Fibroblast of lung (primary cell): Measurements from ENCODE around the gene KIZ. TPM values are rescaled to one million over a fixed set of nuclear protein-coding genes. Genes with fewer than 3 reads are reported as not detected.

Source experiments
- DNase-seq, 2 donors: peaks; one replicate each; pipeline versions ENCODE4 v3.0.0 to v3.0.0-alpha.2; 2010; ENCODE audit warnings: low read depth in 2 of 2
- H2AFZ ChIP-seq: 2 replicates; pipeline ENCODE4 v1.5.1; 2012; ENCODE audit warnings: low read length, control low read depth, inconsistent platforms
- H3K27ac ChIP-seq: 2 replicates; pipeline ENCODE4 v1.5.1; 2011; ENCODE audit warnings: low read length, control low read depth; ENCODE audit not compliant: insufficient read depth
- H3K27me3 ChIP-seq: 2 replicates; pipeline ENCODE4 v1.5.1; 2011; ENCODE audit warnings: mild to moderate bottlenecking, low read length; ENCODE audit not compliant: control insufficient read depth, insufficient read depth
- H3K36me3 ChIP-seq: 2 replicates; pipeline ENCODE4 v1.5.1; 2011; ENCODE audit warnings: low read length; ENCODE audit not compliant: control insufficient read depth, insufficient read depth
- H3K4me1 ChIP-seq: 2 replicates; pipeline ENCODE4 v1.5.1; 2011; ENCODE audit warnings: low read length; ENCODE audit not compliant: control insufficient read depth, insufficient read depth; ENCODE audit errors: extremely low read depth
- H3K4me2 ChIP-seq: 2 replicates; pipeline ENCODE4 v1.5.1; 2011; ENCODE audit warnings: low read length, control low read depth; ENCODE audit not compliant: insufficient read depth; ENCODE audit errors: extremely low read depth
- H3K4me3 ChIP-seq, 4 experiments: fragments of 200-600 bp in 1 of 4; sonication (generic) in 1 of 4; replicated peaks in 1 of 4; 2 replicates each; pipeline ENCODE4 v1.5.1; 2011 to 2016; ENCODE audit warnings: low read length in 4 of 4, low read depth in 3 of 4, mild to moderate bottlenecking in 3 of 4, control low read depth in 2 of 4, inconsistent platforms in 1 of 4, mixed read lengths in 1 of 4; ENCODE audit not compliant: insufficient read depth in 1 of 4; ENCODE audit errors: control extremely low read depth in 1 of 4
- H3K79me2 ChIP-seq: 2 replicates; pipeline ENCODE4 v1.5.1; 2012; ENCODE audit warnings: mild to moderate bottlenecking, low read length, inconsistent platforms; ENCODE audit not compliant: control insufficient read depth, insufficient read depth
- H3K9ac ChIP-seq: 2 replicates; pipeline ENCODE4 v1.5.1; 2011; ENCODE audit warnings: mild to moderate bottlenecking, low read length, control low read depth; ENCODE audit not compliant: insufficient read depth
- H3K9me3 ChIP-seq: 2 replicates; pipeline ENCODE4 v1.5.1; 2012; ENCODE audit warnings: low read depth, low read length; ENCODE audit not compliant: control insufficient read depth, insufficient read depth
- H4K20me1 ChIP-seq: 2 replicates; pipeline ENCODE4 v1.5.1; 2011; ENCODE audit warnings: low read length; ENCODE audit not compliant: control insufficient read depth, insufficient read depth; ENCODE audit errors: extremely low read depth
- EZH2 ChIP-seq: IDR thresholded peaks from 2 replicates; pipeline ENCODE4 v1.5.1; 2012; ENCODE audit warnings: low read length, control low read depth, mild to moderate bottlenecking; ENCODE audit errors: missing control alignments
- polyA plus RNA-seq, 2 donors: library from polyadenylated mRNA; depleted of rRNA in 1 of 2; stranded (reverse) in 1 of 2; unstranded in 1 of 2; fragments of >200 nt; gene quantifications; 2 replicates each; pipeline ENCODE4 v1.2.1, GENCODE V29; 2011 to 2012; ENCODE audit warnings: missing spikeins in 1 of 2
- total RNA-seq: library from RNA; depleted of rRNA; stranded (reverse); fragments of >200 nt; gene quantifications from 2 replicates; pipeline ENCODE4 v1.2.1, GENCODE V29; 2014
- TF ChIP-seq, protein P1 (sequence below), 2 donors: IDR thresholded peaks in 1 of 2; conservative IDR thresholded peaks in 1 of 2; 1 replicate in 1 of 2; 2 replicates in 1 of 2; pipeline ENCODE4 v1.5.1; 2011 to 2012; ENCODE audit warnings: low read length in 2 of 2, control low read depth in 1 of 2, inconsistent platforms in 1 of 2, low read depth in 1 of 2, mild to moderate bottlenecking in 1 of 2

Gene KIZ
- total and polyA plus RNA-seq, 2 donors (not counting 1 experiment from before 2014, with no cell fraction given), result 11.5 to 23.5 TPM

DNA sequence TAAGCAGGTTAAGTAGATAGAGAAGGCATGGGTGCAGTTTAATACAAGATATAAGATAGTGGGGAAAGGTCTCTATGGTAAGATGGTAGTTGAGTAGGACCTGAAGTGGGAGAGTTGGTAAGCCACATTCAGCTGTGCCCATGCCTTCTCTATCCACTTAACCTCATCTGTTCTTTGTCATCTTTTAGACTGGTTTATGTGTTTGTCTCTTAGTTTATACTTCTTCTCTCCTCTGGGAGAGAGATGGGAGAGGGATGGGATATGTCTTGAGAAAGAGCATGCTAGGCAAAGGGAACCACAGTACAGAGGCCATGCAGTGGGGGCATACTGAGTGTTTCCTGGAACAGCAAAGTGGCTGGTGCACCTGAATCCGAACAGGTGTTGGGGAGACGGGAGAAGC lies 46.7 kb downstream of the KIZ start:
- TF ChIP-seq, protein P1, sequence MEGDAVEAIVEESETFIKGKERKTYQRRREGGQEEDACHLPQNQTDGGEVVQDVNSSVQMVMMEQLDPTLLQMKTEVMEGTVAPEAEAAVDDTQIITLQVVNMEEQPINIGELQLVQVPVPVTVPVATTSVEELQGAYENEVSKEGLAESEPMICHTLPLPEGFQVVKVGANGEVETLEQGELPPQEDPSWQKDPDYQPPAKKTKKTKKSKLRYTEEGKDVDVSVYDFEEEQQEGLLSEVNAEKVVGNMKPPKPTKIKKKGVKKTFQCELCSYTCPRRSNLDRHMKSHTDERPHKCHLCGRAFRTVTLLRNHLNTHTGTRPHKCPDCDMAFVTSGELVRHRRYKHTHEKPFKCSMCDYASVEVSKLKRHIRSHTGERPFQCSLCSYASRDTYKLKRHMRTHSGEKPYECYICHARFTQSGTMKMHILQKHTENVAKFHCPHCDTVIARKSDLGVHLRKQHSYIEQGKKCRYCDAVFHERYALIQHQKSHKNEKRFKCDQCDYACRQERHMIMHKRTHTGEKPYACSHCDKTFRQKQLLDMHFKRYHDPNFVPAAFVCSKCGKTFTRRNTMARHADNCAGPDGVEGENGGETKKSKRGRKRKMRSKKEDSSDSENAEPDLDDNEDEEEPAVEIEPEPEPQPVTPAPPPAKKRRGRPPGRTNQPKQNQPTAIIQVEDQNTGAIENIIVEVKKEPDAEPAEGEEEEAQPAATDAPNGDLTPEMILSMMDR (conservative IDR thresholded peaks at IDR 0.05 in 1 of 2, IDR thresholded peaks at IDR 0.05 in 1 of 2; ENCODE audit: low read depth in 1 of 2, low read length in 2 of 2), result no peak
- no peak for TF ChIP-seq EZH2
- no peaks in the 10 kb centered on the region for H3K27me3 ChIP-seq
- H3K9ac ChIP-seq, result no peak overlapping the region

DNA sequence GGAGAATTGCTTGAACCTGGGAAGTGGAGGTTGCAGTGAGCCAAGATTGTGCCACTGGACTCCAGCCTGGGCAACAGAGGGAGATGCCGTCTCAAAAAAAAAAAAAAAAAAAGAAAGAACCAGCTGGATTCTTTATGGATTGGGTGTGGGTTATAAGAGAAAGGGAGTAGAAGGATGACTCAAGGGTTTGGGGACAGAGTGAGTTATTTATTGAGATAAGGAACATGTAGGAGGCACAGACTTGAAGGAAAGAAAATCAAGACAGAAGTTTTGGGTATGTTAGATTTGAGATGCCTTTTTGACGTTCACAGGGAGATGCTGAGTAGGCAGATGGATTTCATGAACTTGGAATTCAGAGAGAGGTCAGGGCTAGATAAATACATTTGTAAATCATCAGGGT lies 47.6 kb downstream of the KIZ start:
- H3K36me3 ChIP-seq, result no peaks in the 10 kb centered on the region
- H3K79me2 ChIP-seq, result no peaks in the 10 kb centered on the region
- TF ChIP-seq, protein P1 (conservative IDR thresholded peaks at IDR 0.05 in 1 of 2, IDR thresholded peaks at IDR 0.05 in 1 of 2; ENCODE audit: low read depth in 1 of 2, low read length in 2 of 2), result no peak
- no peak for TF ChIP-seq EZH2
- DNase-seq, result peak; percentile 8 to 37
- no peak overlapping the region for H3K4me2 ChIP-seq
- no peak overlapping the region for H2AFZ ChIP-seq
- H3K9me3 ChIP-seq, result no peaks in the 10 kb centered on the region
- no peaks in the 10 kb centered on the region for H3K4me1 ChIP-seq
- no peak overlapping the region for H3K9ac ChIP-seq
- H3K4me3 ChIP-seq, result no peak overlapping the region
- H4K20me1 ChIP-seq, result no peaks in the 10 kb centered on the region
- no peaks in the 10 kb centered on the region for H3K27me3 ChIP-seq
- H3K27ac ChIP-seq, result no peak overlapping the region

More for the DNA sequence above, 46.7 kb downstream of the KIZ start:
- Histone ChIP-seq H3K36me3 (no peaks in the 10 kb centered on the region), H4K20me1 (no peaks in the 10 kb centered on the region), H3K27ac (no peak overlapping the region), H3K9me3 (no peaks in the 10 kb centered on the region), H3K4me3 (no peak overlapping the region), H2AFZ (no peak overlapping the region), H3K4me2 (no peak overlapping the region), H3K79me2 (no peaks in the 10 kb centered on the region), H3K4me1 (no peaks in the 10 kb centered on the region)
- DNase-seq, result no peak

DNA sequence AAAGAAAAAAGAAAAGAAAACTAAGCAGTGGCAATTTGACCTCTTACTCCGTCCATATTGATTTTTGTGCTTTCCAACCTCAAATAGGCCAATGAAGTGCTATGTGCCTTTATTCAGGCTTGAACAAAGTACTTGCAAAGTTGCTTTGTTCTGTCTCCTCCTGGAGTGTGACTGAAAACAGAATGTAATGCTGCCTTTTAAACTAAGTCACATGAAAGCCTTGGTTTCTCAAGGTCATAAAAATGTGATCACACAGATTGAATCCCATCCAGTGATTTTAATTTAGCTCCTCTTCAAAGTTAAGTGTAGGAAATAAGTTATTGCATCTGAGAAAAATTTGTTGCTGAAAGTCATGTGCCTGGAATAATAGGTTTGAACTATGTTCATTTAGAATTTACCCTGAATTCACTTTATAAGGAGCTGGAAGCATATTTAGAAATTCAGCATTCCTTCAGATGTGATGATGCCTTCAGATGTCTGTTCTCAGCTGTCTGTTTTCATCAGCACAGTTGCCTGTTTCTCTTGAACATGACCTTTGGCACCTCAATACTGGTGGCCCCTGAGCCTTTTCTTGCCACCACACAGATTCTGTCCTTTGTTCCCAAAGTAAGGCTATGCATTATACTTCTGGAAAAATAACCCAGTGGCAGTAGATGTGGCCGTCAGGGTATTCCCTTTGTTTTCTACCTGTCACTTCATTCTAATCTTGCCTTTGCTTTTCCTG lies 48.8 kb downstream of the KIZ start:
- Histone ChIP-seq H4K20me1 (no peaks in the 10 kb centered on the region), H3K4me1 (no peaks in the 10 kb centered on the region), H3K27ac (no peak overlapping the region), H3K27me3 (no peaks in the 10 kb centered on the region), H3K36me3 (no peaks in the 10 kb centered on the region), H2AFZ (no peak overlapping the region), H3K4me2 (no peak overlapping the region), H3K9ac (no peak overlapping the region), H3K9me3 (no peaks in the 10 kb centered on the region), H3K79me2 (no peaks in the 10 kb centered on the region), H3K4me3 (no peak overlapping the region)
- DNase-seq, result no peak
- TF ChIP-seq EZH2, result no peak
- TF ChIP-seq, protein P1 (conservative IDR thresholded peaks at IDR 0.05 in 1 of 2, IDR thresholded peaks at IDR 0.05 in 1 of 2; ENCODE audit: low read depth in 1 of 2, low read length in 2 of 2), result no peak
